Mesenchymal stem cell (in vitro differentiated cells and primary cell): Measurements from ENCODE around the gene ASIP.

Experiments
- DNase-seq: peaks from one replicate; pipeline ENCODE4 v3.0.0-alpha.2; 2013
- H2AFZ ChIP-seq: one replicate; pipeline ENCODE4 v1.6.1; 2013; ENCODE audit warnings: low read depth, mild to moderate bottlenecking, control low read depth, inconsistent platforms, low read length, moderate library complexity
- H2AK5ac ChIP-seq: 2 replicates; pipeline ENCODE4 v1.6.1; 2013; ENCODE audit warnings: low read length, moderate library complexity, mild to moderate bottlenecking, inconsistent platforms; ENCODE audit not compliant: severe bottlenecking
- H2BK120ac ChIP-seq: one replicate; pipeline ENCODE4 v1.6.1; 2013; ENCODE audit warnings: low read depth, mild to moderate bottlenecking, inconsistent platforms, low read length, moderate library complexity
- H2BK12ac ChIP-seq, 2 experiments: one replicate each; pipeline ENCODE4 v1.6.1; 2013; ENCODE audit warnings: inconsistent platforms in 2 of 2, low read length in 2 of 2, mild to moderate bottlenecking in 2 of 2, moderate library complexity in 2 of 2, control low read depth in 1 of 2
- H2BK15ac ChIP-seq: one replicate; pipeline ENCODE4 v1.6.1; 2013; ENCODE audit warnings: mild to moderate bottlenecking, low read depth, inconsistent platforms; ENCODE audit not compliant: poor library complexity, severe bottlenecking
- H2BK5ac ChIP-seq: 2 replicates; pipeline ENCODE4 v1.6.1; 2013; ENCODE audit warnings: low read depth, mild to moderate bottlenecking, low read length, control low read depth, inconsistent platforms; ENCODE audit not compliant: poor library complexity, severe bottlenecking
- H3K14ac ChIP-seq, 2 experiments: one replicate each; pipeline ENCODE4 v1.6.1; 2013; ENCODE audit warnings: inconsistent platforms in 2 of 2, low read length in 2 of 2, control low read depth in 1 of 2, mild to moderate bottlenecking in 1 of 2, moderate library complexity in 1 of 2
- H3K18ac ChIP-seq, 2 experiments: one replicate each; pipeline ENCODE4 v1.6.1; 2013; ENCODE audit warnings: inconsistent platforms in 2 of 2, low read length in 2 of 2, control low read depth in 1 of 2, low read depth in 1 of 2, mild to moderate bottlenecking in 1 of 2
- H3K23ac ChIP-seq, 2 experiments: one replicate each; pipeline ENCODE4 v1.6.1; 2013; ENCODE audit warnings: inconsistent platforms in 2 of 2, low read length in 2 of 2, mild to moderate bottlenecking in 2 of 2, moderate library complexity in 2 of 2, control low read depth in 1 of 2
- H3K27ac ChIP-seq: 2 replicates; pipeline ENCODE4 v1.5.1; 2013; ENCODE audit warnings: mild to moderate bottlenecking, moderate library complexity, low read length, control low read depth, inconsistent platforms; ENCODE audit not compliant: poor library complexity, severe bottlenecking
- H3K27me3 ChIP-seq, 2 experiments: 2 replicates each; pipeline versions ENCODE4 v1.6.1 to v1.7.0; 2013; ENCODE audit warnings: low read length in 2 of 2, mild to moderate bottlenecking in 2 of 2, moderate library complexity in 2 of 2, control low read depth in 1 of 2, inconsistent platforms in 1 of 2; ENCODE audit not compliant: control insufficient read depth in 1 of 2, insufficient read depth in 1 of 2
- H3K36me3 ChIP-seq, 2 experiments: 2 replicates each; pipeline versions ENCODE4 v1.6.1 to v1.7.0; 2013; ENCODE audit warnings: low read length in 2 of 2, control low read depth in 1 of 2, inconsistent platforms in 1 of 2, low read depth in 1 of 2, mild to moderate bottlenecking in 1 of 2; ENCODE audit not compliant: insufficient read depth in 2 of 2, control insufficient read depth in 1 of 2
- H3K4ac ChIP-seq, 2 experiments: one replicate each; pipeline ENCODE4 v1.6.1; 2013; ENCODE audit warnings: inconsistent platforms in 2 of 2, low read length in 2 of 2, mild to moderate bottlenecking in 2 of 2, moderate library complexity in 2 of 2, control low read depth in 1 of 2, low read depth in 1 of 2
- H3K4me1 ChIP-seq: 2 replicates; pipeline ENCODE4 v1.6.1; 2013; ENCODE audit warnings: low read depth, low read length, control low read depth; ENCODE audit not compliant: control insufficient read depth, insufficient read depth
- H3K4me2 ChIP-seq: 2 replicates; pipeline ENCODE4 v1.6.1; 2013; ENCODE audit warnings: low read length, mild to moderate bottlenecking, inconsistent platforms; ENCODE audit not compliant: poor library complexity, severe bottlenecking
- H3K4me3 ChIP-seq, 2 experiments: 2 replicates each; pipeline versions ENCODE4 v1.5.1 to v1.7.0; 2013; ENCODE audit warnings: low read length in 2 of 2, mild to moderate bottlenecking in 2 of 2, control low read depth in 1 of 2, low read depth in 1 of 2; ENCODE audit not compliant: insufficient read depth in 1 of 2
- H3K79me1 ChIP-seq: replicated peaks from 2 replicates; pipeline ENCODE4 v1.6.1; 2013; ENCODE audit warnings: mild to moderate bottlenecking, control low read depth, low read length, inconsistent platforms; ENCODE audit not compliant: poor library complexity, severe bottlenecking
- H3K9ac ChIP-seq: 2 replicates; pipeline ENCODE4 v1.7.0; 2013; ENCODE audit warnings: mild to moderate bottlenecking, low read length, moderate library complexity
- H3K9me3 ChIP-seq: 2 replicates; pipeline ENCODE4 v1.7.0; 2013; ENCODE audit warnings: mild to moderate bottlenecking, low read length; ENCODE audit not compliant: control insufficient read depth
- H4K8ac ChIP-seq: one replicate; pipeline ENCODE4 v1.6.1; 2013; ENCODE audit warnings: inconsistent platforms, mild to moderate bottlenecking, low read length, moderate library complexity
- H4K91ac ChIP-seq: one replicate; pipeline ENCODE4 v1.6.1; 2013; ENCODE audit warnings: mild to moderate bottlenecking, low read length, inconsistent platforms
- WGBS: methylation state at CpG from one replicate; pipeline ENCODE4 v1.1.7; 2013; ENCODE audit warnings: mixed read lengths; 5-methylcytosine and 5-hydroxymethylcytosine counted together

ASIP gene

DNA sequence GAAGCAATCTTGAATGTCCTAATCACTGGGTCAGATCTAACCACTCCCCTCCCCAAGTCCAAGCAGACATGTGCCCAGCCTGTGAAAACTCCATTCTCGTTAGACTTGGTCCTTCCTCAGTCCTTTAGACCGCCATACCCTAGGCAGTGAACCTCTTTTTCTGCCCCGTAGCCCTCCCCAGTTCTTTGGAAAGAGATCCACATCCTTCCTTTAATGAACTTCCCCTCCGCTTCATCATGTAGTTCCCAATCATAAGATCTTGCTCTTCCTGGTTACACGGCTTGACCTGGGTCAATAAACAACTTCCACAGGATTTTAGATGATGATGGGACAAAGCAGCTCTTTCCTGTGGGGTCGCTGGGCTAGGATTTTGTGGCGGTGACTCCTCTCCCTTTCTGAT is 52.4 kb downstream of the ASIP start:
- Histone ChIP-seq H3K9me3 (no peaks in the 10 kb centered on the region), H4K91ac (no peak overlapping the region), H3K4ac (no peak overlapping the region), H3K4me2 (no peak overlapping the region), H3K36me3 (peaks cover 60 to 61% of the 10 kb centered on the region in 2 experiments), H2AFZ (no peak overlapping the region), H3K4me1 (peaks cover 2% of the 10 kb centered on the region), H3K14ac (no peak overlapping the region), H2BK5ac (no peak overlapping the region), H3K4me3 (no peak overlapping the region), H2BK12ac (no peak overlapping the region), H3K18ac (no peak overlapping the region), H3K9ac (no peak overlapping the region), H4K8ac (no peak overlapping the region), H3K23ac (no peak overlapping the region), H3K27ac (no peak overlapping the region), H2BK15ac (no peak overlapping the region), H3K27me3 (no peaks in the 10 kb centered on the region), H3K79me1 (peaks cover 43% of the 10 kb centered on the region), H2AK5ac (no peak overlapping the region), H2BK120ac (no peak overlapping the region)
- no peak for DNase-seq
- 96% methylated on average over 7 of the region's 7 CpGs for WGBS

GRCh38 chr20:34294563-34294962 is 53.3 kb downstream of the ASIP start:
- Histone ChIP-seq H3K4ac (no peak overlapping the region), H4K91ac (no peak overlapping the region), H3K4me1 (peaks cover 2% of the 10 kb centered on the region), H2BK5ac (no peak overlapping the region), H3K9me3 (no peaks in the 10 kb centered on the region), H3K9ac (no peak overlapping the region), H3K4me3 (no peak overlapping the region), H3K79me1 (peaks cover 46% of the 10 kb centered on the region), H2AK5ac (no peak overlapping the region), H3K27ac (no peak overlapping the region), H2BK12ac (no peak overlapping the region), H3K23ac (no peak overlapping the region), H2AFZ (no peak overlapping the region), H4K8ac (no peak overlapping the region), H3K18ac (no peak overlapping the region), H2BK120ac (no peak overlapping the region), H2BK15ac (no peak overlapping the region), H3K4me2 (no peak overlapping the region), H3K27me3 (no peaks in the 10 kb centered on the region), H3K36me3 (peaks cover 58 to 60% of the 10 kb centered on the region in 2 experiments), H3K14ac (no peak overlapping the region)
- DNase-seq, result no peak
- WGBS, result over 99% methylated on average over 7 of the region's 7 CpGs

- H3K14ac ChIP-seq, result no peak overlapping the region
Observed at GRCh38 chr20:34295284-34295683, 54.1 kb downstream of the ASIP start.

DNA sequence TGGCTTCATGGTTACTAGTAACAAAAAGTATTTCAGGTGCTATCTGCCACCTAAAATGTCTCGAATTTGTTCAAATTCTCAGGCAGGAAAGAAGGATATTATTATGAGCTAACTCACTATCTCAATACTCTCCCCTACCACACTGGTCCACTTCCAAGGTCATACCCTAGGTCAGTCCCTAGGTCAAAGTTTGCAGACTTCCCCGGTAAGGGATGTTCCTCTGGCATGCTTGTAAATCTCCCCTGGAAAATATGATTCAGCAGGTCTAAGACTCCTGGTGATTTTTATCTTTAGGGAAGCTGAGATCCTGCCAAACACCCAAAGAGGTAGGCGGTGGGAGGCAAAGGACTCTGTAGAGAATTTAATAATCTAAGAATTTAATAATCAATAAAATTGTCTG is 55.2 kb downstream of the ASIP start:
- Histone ChIP-seq H2BK120ac (no peak overlapping the region), H3K9me3 (no peaks in the 10 kb centered on the region), H3K27me3 (no peaks in the 10 kb centered on the region), H3K4me1 (peaks cover 15% of the 10 kb centered on the region), H4K8ac (no peak overlapping the region), H3K9ac (no peak overlapping the region), H3K14ac (no peak overlapping the region), H3K23ac (no peak overlapping the region), H2AK5ac (no peak overlapping the region), H3K36me3 (peaks cover 40 to 41% of the 10 kb centered on the region in 2 experiments), H3K18ac (no peak overlapping the region), H2BK15ac (no peak overlapping the region), H3K4me3 (no peak overlapping the region), H3K79me1 (peaks cover 49% of the 10 kb centered on the region), H2AFZ (no peak overlapping the region), H3K27ac (no peak overlapping the region), H3K4ac (no peak overlapping the region), H2BK12ac (no peak overlapping the region), H3K4me2 (no peak overlapping the region), H4K91ac (no peak overlapping the region), H2BK5ac (no peak overlapping the region)
- WGBS, result 94% methylated on average over 2 of the region's 3 CpGs
- DNase-seq, result no peak

More at GRCh38 chr20:34295284-34295683, 54.1 kb downstream of the ASIP start:
- Histone ChIP-seq H3K23ac (no peak overlapping the region), H2BK12ac (no peak overlapping the region), H3K18ac (no peak overlapping the region), H2BK5ac (no peak overlapping the region), H2BK120ac (no peak overlapping the region), H3K9me3 (no peaks in the 10 kb centered on the region), H3K4me3 (peak overlapping the region in 1 of 2 experiments; percentile 19), H2BK15ac (no peak overlapping the region), H3K9ac (no peak overlapping the region), H3K4me1 (peaks cover 5% of the 10 kb centered on the region), H2AK5ac (no peak overlapping the region), H3K27ac (no peak overlapping the region), H3K27me3 (no peaks in the 10 kb centered on the region), H3K4ac (no peak overlapping the region), H2AFZ (no peak overlapping the region), H3K4me2 (no peak overlapping the region), H3K79me1 (peaks cover 46% of the 10 kb centered on the region), H3K36me3 (peaks cover 52 to 53% of the 10 kb centered on the region in 2 experiments), H4K8ac (no peak overlapping the region), H4K91ac (no peak overlapping the region)
- DNase-seq, result no peak
- 98% methylated on average over 24 of the region's 24 CpGs for WGBS
